Measurements from ENCODE around the gene C1orf122. TPM values are rescaled to one million over a fixed set of nuclear protein-coding genes. Genes with fewer than 3 reads are reported as not detected.

C1orf122 gene
- total RNA-seq, 1 experiment from 2014 or later: 77.2 TPM

DNA sequence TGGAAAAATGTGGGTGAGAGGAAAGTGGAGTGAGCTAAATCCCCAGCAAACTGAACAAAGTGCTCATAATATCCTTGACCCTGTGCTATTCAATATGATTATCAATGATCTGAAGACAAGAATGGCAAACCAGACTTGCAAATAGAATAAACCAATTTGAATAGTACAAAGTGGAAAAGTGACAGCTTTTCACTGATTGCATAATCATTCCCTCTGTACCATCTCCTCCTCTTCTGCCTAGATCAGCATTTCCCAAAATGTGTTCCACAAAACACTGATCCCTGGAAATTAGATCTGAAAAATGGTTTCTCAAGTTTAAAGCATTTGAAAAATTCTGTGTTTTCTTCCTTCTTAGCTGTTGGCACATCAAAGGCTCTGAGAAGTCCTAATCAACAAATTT, 43.7 kb downstream of the C1orf122 start:
- Histone ChIP-seq H3K9me3 (ENCODE audit: control insufficient read depth, insufficient read depth, low read depth, low read length) (no peaks in the 10 kb centered on the region), H3K4me3 (ENCODE audit: low read depth in 2 of 2, low read length in 2 of 2) (no peak overlapping the region), H3K36me3 (ENCODE audit: control insufficient read depth, insufficient read depth, low read length) (peaks cover 2% of the 10 kb centered on the region; the same call in 1 of the 2 replicates), H3K27me3 (ENCODE audit: control insufficient read depth, insufficient read depth, low read length) (no peaks in the 10 kb centered on the region), H3K27ac (ENCODE audit: low read length) (no peak overlapping the region), H3K4me1 (ENCODE audit: control insufficient read depth, insufficient read depth, low read length) (no peaks in the 10 kb centered on the region)
- no peak for TF ChIP-seq POLR2AphosphoS5 (IDR thresholded peaks at IDR 0.05; ENCODE audit: low read depth, low read length)
- TF ChIP-seq, protein P1, sequence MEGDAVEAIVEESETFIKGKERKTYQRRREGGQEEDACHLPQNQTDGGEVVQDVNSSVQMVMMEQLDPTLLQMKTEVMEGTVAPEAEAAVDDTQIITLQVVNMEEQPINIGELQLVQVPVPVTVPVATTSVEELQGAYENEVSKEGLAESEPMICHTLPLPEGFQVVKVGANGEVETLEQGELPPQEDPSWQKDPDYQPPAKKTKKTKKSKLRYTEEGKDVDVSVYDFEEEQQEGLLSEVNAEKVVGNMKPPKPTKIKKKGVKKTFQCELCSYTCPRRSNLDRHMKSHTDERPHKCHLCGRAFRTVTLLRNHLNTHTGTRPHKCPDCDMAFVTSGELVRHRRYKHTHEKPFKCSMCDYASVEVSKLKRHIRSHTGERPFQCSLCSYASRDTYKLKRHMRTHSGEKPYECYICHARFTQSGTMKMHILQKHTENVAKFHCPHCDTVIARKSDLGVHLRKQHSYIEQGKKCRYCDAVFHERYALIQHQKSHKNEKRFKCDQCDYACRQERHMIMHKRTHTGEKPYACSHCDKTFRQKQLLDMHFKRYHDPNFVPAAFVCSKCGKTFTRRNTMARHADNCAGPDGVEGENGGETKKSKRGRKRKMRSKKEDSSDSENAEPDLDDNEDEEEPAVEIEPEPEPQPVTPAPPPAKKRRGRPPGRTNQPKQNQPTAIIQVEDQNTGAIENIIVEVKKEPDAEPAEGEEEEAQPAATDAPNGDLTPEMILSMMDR (IDR thresholded peaks at IDR 0.05): no peak
- ChIA-PET CTCF (no interaction called here), POLR2A (interaction anchor here (0.7 to 1.1 kb wide), 2 partner anchors 8 to 98 kb away, joined by 3 read pairs; partner anchors contain the start of gene MTF1)
- DNase-seq (ENCODE audit: low read depth, low spot score) (no peak), ATAC-seq (no peak)
- BruUV-seq (replicated peaks): no TSS peak
- intact Hi-C loops (cut with micrococcal nuclease; ENCODE audit: unreplicated experiment) (no loop called here), in situ Hi-C loops (cut with HindIII; ENCODE audit: low pct_unique_long_range_greater_than_20kb, low sequenced_read_pairs) (no loop called here)

DNA sequence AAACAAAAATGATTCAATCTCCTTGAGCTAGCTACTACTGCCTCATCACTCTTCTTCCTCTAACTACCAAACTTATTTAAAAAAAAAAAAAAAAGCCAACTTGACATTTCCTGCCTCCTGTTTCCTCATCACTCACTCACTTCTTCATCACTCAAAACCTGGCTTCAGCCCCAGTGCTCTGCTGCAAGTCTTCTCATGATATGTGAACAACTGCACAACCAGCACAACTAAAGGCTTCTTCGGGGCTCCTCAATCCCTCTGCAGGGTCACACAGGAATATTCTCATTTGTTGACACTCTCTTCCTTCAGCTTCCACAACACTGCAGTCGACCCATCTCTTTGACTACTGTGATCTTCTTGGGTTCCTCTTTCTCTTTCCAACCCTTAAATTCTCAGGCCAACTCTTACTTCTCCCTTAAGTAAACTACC, 44.2 kb downstream of the C1orf122 start:
- peaks cover 5% of the 10 kb centered on the region; the same call in 1 of the 2 replicates for H3K36me3 ChIP-seq (ENCODE audit: control insufficient read depth, insufficient read depth, low read length)

DNA sequence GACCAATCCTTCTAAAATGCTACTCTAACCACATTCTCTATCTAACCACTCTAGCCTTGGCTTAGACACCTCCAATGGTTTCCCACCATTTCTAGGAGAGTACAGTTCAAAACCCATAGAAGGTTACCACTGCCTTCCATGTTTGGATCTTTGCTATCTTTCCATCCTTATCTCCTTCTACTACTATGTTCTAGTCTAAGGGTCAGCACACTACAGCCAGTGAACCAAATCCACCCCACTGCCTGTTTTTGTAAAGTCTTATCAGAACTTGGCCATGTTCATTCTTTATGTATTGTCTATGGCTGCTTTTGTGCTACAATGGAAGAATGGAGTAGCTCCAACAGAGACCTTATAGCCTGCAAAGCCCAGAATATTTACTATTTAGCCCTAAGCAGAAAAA, 45.6 kb downstream of the C1orf122 start:
- ChIA-PET POLR2A (interaction anchor here (0.6 kb wide), 1 partner anchor 117 kb away, joined by 3 read pairs; no protein-coding TSS in a partner anchor), CTCF (no interaction called here)
- no peak for DNase-seq (ENCODE audit: low read depth, low spot score)
- H3K4me1 ChIP-seq (ENCODE audit: control insufficient read depth, insufficient read depth, low read length): peaks cover 8% of the 10 kb centered on the region; the same call in 1 of the 2 replicates
- H3K36me3 ChIP-seq (ENCODE audit: control insufficient read depth, insufficient read depth, low read length): peaks cover 7% of the 10 kb centered on the region
- in situ Hi-C loops (cut with HindIII; ENCODE audit: low pct_unique_long_range_greater_than_20kb, low sequenced_read_pairs) (no loop called here), intact Hi-C loops (cut with micrococcal nuclease; ENCODE audit: unreplicated experiment) (no loop called here)
- no peaks in the 10 kb centered on the region for H3K9me3 ChIP-seq (ENCODE audit: control insufficient read depth, insufficient read depth, low read depth, low read length)
- H3K4me3 ChIP-seq (ENCODE audit: low read depth in 2 of 2, low read length in 2 of 2): no peak overlapping the region
- BruUV-seq (replicated peaks): no TSS peak
- no peak for TF ChIP-seq POLR2AphosphoS5 (IDR thresholded peaks at IDR 0.05; ENCODE audit: low read depth, low read length)
- TF ChIP-seq, protein P1 (IDR thresholded peaks at IDR 0.05): no peak
- TF ChIP-seq TCF7L2 (IDR thresholded peaks at IDR 0.05; ENCODE audit: low read depth, low read length): no peak
- TF ChIP-seq SIN3A (IDR thresholded peaks at IDR 0.05; ENCODE audit: borderline replicate concordance, insufficient read depth, low read depth, low read length): no peak
- TF ChIP-seq, protein P2, sequence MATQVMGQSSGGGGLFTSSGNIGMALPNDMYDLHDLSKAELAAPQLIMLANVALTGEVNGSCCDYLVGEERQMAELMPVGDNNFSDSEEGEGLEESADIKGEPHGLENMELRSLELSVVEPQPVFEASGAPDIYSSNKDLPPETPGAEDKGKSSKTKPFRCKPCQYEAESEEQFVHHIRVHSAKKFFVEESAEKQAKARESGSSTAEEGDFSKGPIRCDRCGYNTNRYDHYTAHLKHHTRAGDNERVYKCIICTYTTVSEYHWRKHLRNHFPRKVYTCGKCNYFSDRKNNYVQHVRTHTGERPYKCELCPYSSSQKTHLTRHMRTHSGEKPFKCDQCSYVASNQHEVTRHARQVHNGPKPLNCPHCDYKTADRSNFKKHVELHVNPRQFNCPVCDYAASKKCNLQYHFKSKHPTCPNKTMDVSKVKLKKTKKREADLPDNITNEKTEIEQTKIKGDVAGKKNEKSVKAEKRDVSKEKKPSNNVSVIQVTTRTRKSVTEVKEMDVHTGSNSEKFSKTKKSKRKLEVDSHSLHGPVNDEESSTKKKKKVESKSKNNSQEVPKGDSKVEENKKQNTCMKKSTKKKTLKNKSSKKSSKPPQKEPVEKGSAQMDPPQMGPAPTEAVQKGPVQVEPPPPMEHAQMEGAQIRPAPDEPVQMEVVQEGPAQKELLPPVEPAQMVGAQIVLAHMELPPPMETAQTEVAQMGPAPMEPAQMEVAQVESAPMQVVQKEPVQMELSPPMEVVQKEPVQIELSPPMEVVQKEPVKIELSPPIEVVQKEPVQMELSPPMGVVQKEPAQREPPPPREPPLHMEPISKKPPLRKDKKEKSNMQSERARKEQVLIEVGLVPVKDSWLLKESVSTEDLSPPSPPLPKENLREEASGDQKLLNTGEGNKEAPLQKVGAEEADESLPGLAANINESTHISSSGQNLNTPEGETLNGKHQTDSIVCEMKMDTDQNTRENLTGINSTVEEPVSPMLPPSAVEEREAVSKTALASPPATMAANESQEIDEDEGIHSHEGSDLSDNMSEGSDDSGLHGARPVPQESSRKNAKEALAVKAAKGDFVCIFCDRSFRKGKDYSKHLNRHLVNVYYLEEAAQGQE (IDR thresholded peaks at IDR 0.05; ENCODE audit: insufficient read depth in 1 of 2, low read depth in 2 of 2, low read length in 1 of 2): no peak
- H3K27ac ChIP-seq (ENCODE audit: low read length): no peak overlapping the region
- no peak for ATAC-seq
- H3K27me3 ChIP-seq (ENCODE audit: control insufficient read depth, insufficient read depth, low read length): no peaks in the 10 kb centered on the region

More for the DNA sequence above, 44.2 kb downstream of the C1orf122 start:
- TF ChIP-seq, protein P1 (IDR thresholded peaks at IDR 0.05): no peak
- TF ChIP-seq POLR2AphosphoS5 (IDR thresholded peaks at IDR 0.05; ENCODE audit: low read depth, low read length): no peak
- TF ChIP-seq SIN3A (IDR thresholded peaks at IDR 0.05; ENCODE audit: borderline replicate concordance, insufficient read depth, low read depth, low read length): no peak
- no peak for TF ChIP-seq TCF7L2 (IDR thresholded peaks at IDR 0.05; ENCODE audit: low read depth, low read length)
- Histone ChIP-seq H3K4me3 (ENCODE audit: low read depth in 2 of 2, low read length in 2 of 2) (no peak overlapping the region), H3K27ac (ENCODE audit: low read length) (no peak overlapping the region), H3K27me3 (ENCODE audit: control insufficient read depth, insufficient read depth, low read length) (no peaks in the 10 kb centered on the region), H3K4me1 (ENCODE audit: control insufficient read depth, insufficient read depth, low read length) (peaks cover under 1% of the 10 kb centered on the region; the same call in 1 of the 2 replicates), H3K9me3 (ENCODE audit: control insufficient read depth, insufficient read depth, low read depth, low read length) (no peaks in the 10 kb centered on the region)
- in situ Hi-C loops (cut with HindIII; ENCODE audit: low pct_unique_long_range_greater_than_20kb, low sequenced_read_pairs) (no loop called here), intact Hi-C loops (cut with micrococcal nuclease; ENCODE audit: unreplicated experiment) (no loop called here)
- DNase-seq (ENCODE audit: low read depth, low spot score) (no peak), ATAC-seq (no peak)
- CTCF ChIA-PET: no interaction called here
- POLR2A ChIA-PET: interaction anchor here (0.7 to 1.1 kb wide), 2 partner anchors 8 to 98 kb away, joined by 3 read pairs; partner anchors contain the start of gene MTF1
- BruUV-seq (replicated peaks): TSS peak; percentile 5

Measured in Panc1 (cell line).